ENCODE data around the gene C1orf21. TPM values are rescaled to one million over a fixed set of nuclear protein-coding genes. Genes with fewer than 3 reads are reported as not detected.

Gene C1orf21
- polyA plus RNA-seq, 1 donor, result 59.4 TPM

DNA sequence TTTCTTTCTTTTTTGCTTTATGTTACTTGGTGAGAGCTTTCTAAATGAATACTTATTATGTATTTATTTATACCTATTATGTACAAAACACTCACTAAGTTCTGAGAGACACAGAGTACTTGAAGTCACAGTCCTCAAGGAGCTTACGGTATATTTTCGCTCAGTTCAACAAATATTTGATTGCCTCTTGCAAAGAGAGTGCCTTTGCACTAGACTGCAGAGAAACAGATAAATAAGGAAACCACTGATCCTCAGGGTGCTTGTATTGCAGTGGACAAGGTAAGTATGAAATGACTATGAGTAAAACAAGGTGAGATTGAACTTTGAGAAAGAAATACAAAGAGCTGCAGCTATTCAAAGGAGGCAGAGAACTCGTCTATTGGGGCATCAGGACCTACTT is 123.3 kb downstream of the C1orf21 start:
- H3K27me3 ChIP-seq (ENCODE audit: control insufficient read depth, insufficient read depth, low read length), result no peaks in the 10 kb centered on the region
- peaks cover 16% of the 10 kb centered on the region for H3K4me1 ChIP-seq (ENCODE audit: control insufficient read depth, insufficient read depth, low read length)
- WGBS (ENCODE audit: insufficient coverage, low lambda C conversion rate), result 67% methylated on average over 1 of the region's 3 CpGs
- no peak for DNase-seq
- H3K4me3 ChIP-seq (ENCODE audit: low read length), result no peak overlapping the region
- H3K36me3 ChIP-seq (ENCODE audit: control insufficient read depth, insufficient read depth, low read length), result no peaks in the 10 kb centered on the region
- H3K27ac ChIP-seq (ENCODE audit: low read length), result no peak overlapping the region
- no peaks in the 10 kb centered on the region for H3K9me3 ChIP-seq (ENCODE audit: control insufficient read depth, low read depth, low read length)

DNA sequence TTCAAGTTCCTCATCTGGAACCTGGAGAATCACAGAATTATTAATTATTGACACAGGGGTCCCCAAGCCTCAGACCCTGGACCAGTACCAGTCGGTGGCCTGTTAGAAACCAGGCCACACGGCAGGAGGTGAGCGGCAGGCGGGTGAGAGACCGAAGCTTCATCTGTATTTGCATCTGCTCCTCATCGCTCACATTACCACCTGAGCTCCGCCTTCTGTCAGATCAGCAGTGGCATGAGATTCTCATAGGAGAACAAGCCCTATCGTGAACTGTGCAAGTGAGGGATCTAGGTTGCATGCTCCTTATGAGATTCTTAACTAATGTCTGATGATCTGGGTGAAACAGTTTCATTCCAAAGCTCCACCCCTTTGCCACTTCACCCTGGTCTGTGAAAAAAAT is 125.9 kb downstream of the C1orf21 start:
- DNase-seq, result no peak
- Histone ChIP-seq H3K4me3 (ENCODE audit: low read length) (no peak overlapping the region), H3K4me1 (ENCODE audit: control insufficient read depth, insufficient read depth, low read length) (peaks cover 9% of the 10 kb centered on the region), H3K27ac (ENCODE audit: low read length) (no peak overlapping the region), H3K36me3 (ENCODE audit: control insufficient read depth, insufficient read depth, low read length) (no peaks in the 10 kb centered on the region), H3K9me3 (ENCODE audit: control insufficient read depth, low read depth, low read length) (no peaks in the 10 kb centered on the region), H3K27me3 (ENCODE audit: control insufficient read depth, insufficient read depth, low read length) (no peaks in the 10 kb centered on the region)
- WGBS (ENCODE audit: insufficient coverage, low lambda C conversion rate), result no CpG with 5 or more reads among the region's 8 CpGs

DNA sequence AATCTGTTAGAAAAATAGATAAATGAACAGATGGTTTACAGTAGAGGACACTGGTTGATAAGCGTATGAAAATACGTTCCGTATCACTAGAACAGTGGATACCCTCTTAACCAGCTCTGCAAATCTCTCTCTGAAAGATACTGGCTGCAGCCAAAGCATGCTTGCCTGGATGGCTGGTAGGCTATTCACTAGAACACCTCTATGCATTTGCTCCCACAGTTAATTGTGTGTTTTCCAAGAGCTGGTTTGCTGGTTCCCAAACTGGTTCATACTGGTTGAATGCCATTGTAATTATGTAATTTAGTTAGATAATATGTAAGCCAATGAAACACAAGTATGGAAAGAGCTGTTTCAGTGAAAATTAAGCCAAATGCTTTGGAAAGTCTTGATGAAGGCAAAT is 126.6 kb downstream of the C1orf21 start:
- WGBS (ENCODE audit: insufficient coverage, low lambda C conversion rate), result no CpG with 5 or more reads among the region's 3 CpGs
- no peaks in the 10 kb centered on the region for H3K27me3 ChIP-seq (ENCODE audit: control insufficient read depth, insufficient read depth, low read length)
- no peak overlapping the region for H3K27ac ChIP-seq (ENCODE audit: low read length)
- H3K4me1 ChIP-seq (ENCODE audit: control insufficient read depth, insufficient read depth, low read length), result peaks cover 7% of the 10 kb centered on the region
- no peaks in the 10 kb centered on the region for H3K36me3 ChIP-seq (ENCODE audit: control insufficient read depth, insufficient read depth, low read length)
- no peak overlapping the region for H3K4me3 ChIP-seq (ENCODE audit: low read length)
- no peaks in the 10 kb centered on the region for H3K9me3 ChIP-seq (ENCODE audit: control insufficient read depth, low read depth, low read length)
- DNase-seq, result no peak

DNA sequence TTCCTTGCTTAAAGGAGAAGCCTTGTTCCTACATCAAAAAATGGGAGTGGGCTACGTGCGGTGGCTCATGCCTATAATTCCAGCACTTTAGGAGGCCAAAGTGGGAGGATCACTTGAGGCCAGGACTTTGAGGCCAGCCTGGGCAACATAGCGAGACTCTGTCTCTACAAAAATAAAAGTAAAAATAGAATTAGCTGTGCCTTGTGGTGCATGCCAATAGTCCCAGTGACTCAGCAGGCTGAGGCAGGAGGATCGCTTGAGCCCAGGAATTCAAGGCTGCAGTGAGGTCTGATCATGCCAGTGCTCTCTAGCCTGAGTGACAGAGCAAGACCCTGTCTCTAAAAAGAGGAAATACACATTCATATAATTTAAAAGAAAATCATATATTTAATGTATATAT is 127.1 kb downstream of the C1orf21 start:
- peaks cover 3% of the 10 kb centered on the region for H3K4me1 ChIP-seq (ENCODE audit: control insufficient read depth, insufficient read depth, low read length)
- WGBS (ENCODE audit: insufficient coverage, low lambda C conversion rate), result no CpG with 5 or more reads among the region's 4 CpGs
- no peaks in the 10 kb centered on the region for H3K9me3 ChIP-seq (ENCODE audit: control insufficient read depth, low read depth, low read length)
- no peak for DNase-seq
- no peak overlapping the region for H3K27ac ChIP-seq (ENCODE audit: low read length)
- no peaks in the 10 kb centered on the region for H3K36me3 ChIP-seq (ENCODE audit: control insufficient read depth, insufficient read depth, low read length)
- H3K27me3 ChIP-seq (ENCODE audit: control insufficient read depth, insufficient read depth, low read length), result no peaks in the 10 kb centered on the region
- no peak overlapping the region for H3K4me3 ChIP-seq (ENCODE audit: low read length)

DNA sequence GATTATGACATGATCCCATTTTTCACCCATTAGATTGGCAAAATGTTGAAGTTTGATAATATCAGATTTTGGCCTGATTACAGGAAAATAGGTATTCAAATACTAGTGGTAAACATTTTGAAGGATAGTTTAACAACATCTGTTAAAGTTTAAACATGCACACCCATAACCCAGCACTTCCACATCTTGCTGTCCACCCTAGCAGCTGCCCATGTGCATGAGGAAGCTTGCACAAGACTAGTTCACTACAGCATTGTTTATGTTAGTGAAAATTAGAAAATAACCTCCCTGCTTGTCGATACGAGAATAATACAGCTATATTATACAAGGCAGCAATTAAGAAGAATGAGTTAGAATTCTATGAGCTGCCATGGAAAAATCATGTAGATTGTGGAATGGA is 127.6 kb downstream of the C1orf21 start:
- Histone ChIP-seq H3K9me3 (ENCODE audit: control insufficient read depth, low read depth, low read length) (no peaks in the 10 kb centered on the region), H3K4me1 (ENCODE audit: control insufficient read depth, insufficient read depth, low read length) (no peaks in the 10 kb centered on the region), H3K27ac (ENCODE audit: low read length) (no peak overlapping the region), H3K27me3 (ENCODE audit: control insufficient read depth, insufficient read depth, low read length) (no peaks in the 10 kb centered on the region), H3K36me3 (ENCODE audit: control insufficient read depth, insufficient read depth, low read length) (no peaks in the 10 kb centered on the region), H3K4me3 (ENCODE audit: low read length) (no peak overlapping the region)
- DNase-seq, result no peak
- 80% methylated on average over 2 of the region's 2 CpGs for WGBS (ENCODE audit: insufficient coverage, low lambda C conversion rate)

DNA sequence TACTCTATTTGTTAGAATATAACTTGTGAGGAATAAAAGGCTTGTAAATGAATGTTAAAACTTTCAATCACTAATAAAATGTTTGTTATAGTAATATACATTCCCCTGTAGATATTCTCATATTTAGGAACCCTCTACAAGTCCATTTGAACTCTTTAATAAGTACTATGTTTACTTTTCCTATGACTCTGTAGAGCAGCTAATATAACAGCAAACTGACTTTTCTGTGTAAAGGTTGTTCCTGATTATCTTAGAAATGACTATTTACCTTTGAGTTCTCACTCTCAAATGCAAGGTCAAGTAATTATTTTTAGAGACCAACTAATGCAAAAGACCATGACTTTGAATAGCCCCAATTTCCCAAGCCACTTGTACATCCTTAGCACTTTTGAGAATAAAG is 130.3 kb downstream of the C1orf21 start:
- no peaks in the 10 kb centered on the region for H3K4me1 ChIP-seq (ENCODE audit: control insufficient read depth, insufficient read depth, low read length)
- H3K27ac ChIP-seq (ENCODE audit: low read length), result no peak overlapping the region
- H3K36me3 ChIP-seq (ENCODE audit: control insufficient read depth, insufficient read depth, low read length), result no peaks in the 10 kb centered on the region
- no peaks in the 10 kb centered on the region for H3K27me3 ChIP-seq (ENCODE audit: control insufficient read depth, insufficient read depth, low read length)
- H3K4me3 ChIP-seq (ENCODE audit: low read length), result no peak overlapping the region
- no peak for DNase-seq
- H3K9me3 ChIP-seq (ENCODE audit: control insufficient read depth, low read depth, low read length), result no peaks in the 10 kb centered on the region

DNA sequence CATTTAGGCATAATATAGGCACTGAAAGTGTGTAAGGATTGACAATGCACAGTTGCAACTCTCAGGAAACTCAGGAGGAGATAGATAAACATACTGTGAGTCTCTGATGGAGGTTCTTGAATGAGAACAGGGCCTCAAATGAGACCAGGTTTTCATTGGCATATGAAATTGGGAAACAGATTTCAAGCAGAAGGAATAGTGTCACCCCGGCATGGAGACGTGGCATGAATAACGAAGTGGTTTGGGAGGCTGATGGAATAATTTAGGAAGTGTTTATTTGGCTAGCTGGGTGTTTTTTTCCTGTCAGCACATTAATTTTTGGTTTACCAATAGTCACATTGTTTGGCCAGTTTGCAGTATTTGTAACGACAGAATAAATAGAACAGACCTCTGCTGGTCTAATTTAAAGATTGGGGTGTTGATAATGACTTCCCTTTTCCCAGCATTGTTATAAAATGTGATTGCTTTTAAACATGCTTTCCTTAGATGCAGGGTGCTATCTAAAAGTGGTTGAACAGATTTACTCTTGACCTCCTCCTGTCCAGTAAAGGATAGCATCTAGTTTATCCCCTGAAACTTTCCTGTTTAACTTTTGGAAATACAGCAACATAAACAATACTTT is 132.0 kb downstream of the C1orf21 start:
- no peak overlapping the region for H3K4me3 ChIP-seq (ENCODE audit: low read length)
- no peak for DNase-seq
- H3K27me3 ChIP-seq (ENCODE audit: control insufficient read depth, insufficient read depth, low read length), result no peaks in the 10 kb centered on the region
- no CpG with 5 or more reads among the region's 4 CpGs for WGBS (ENCODE audit: insufficient coverage, low lambda C conversion rate)
- no peak overlapping the region for H3K27ac ChIP-seq (ENCODE audit: low read length)
- H3K9me3 ChIP-seq (ENCODE audit: control insufficient read depth, low read depth, low read length), result no peaks in the 10 kb centered on the region
- H3K36me3 ChIP-seq (ENCODE audit: control insufficient read depth, insufficient read depth, low read length), result no peaks in the 10 kb centered on the region
- H3K4me1 ChIP-seq (ENCODE audit: control insufficient read depth, insufficient read depth, low read length), result no peaks in the 10 kb centered on the region

DNA sequence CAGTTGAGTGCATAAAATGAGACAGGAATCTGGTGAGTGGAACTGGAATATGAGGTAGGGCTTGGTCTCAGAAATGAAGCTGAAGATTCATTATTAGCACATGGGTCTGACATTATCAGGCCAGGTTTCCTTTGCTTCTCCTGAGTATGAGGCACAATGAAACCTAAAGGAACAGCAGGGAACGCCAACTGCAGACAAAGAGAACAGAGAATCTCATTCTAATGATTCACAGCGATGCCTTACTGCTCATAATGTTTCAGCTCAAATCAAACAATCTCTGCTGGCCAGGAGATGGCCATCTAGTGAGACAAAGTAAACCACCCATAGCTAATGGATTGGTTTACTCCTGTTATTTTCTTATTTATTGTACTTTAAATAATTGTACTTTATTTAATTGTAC is 133.5 kb downstream of the C1orf21 start:
- Histone ChIP-seq H3K4me1 (ENCODE audit: control insufficient read depth, insufficient read depth, low read length) (no peaks in the 10 kb centered on the region), H3K27me3 (ENCODE audit: control insufficient read depth, insufficient read depth, low read length) (no peaks in the 10 kb centered on the region), H3K27ac (ENCODE audit: low read length) (no peak overlapping the region), H3K4me3 (ENCODE audit: low read length) (no peak overlapping the region), H3K36me3 (ENCODE audit: control insufficient read depth, insufficient read depth, low read length) (no peaks in the 10 kb centered on the region), H3K9me3 (ENCODE audit: control insufficient read depth, low read depth, low read length) (no peaks in the 10 kb centered on the region)
- WGBS (ENCODE audit: insufficient coverage, low lambda C conversion rate), result no CpG with 5 or more reads among the region's 2 CpGs
- DNase-seq, result no peak

DNA sequence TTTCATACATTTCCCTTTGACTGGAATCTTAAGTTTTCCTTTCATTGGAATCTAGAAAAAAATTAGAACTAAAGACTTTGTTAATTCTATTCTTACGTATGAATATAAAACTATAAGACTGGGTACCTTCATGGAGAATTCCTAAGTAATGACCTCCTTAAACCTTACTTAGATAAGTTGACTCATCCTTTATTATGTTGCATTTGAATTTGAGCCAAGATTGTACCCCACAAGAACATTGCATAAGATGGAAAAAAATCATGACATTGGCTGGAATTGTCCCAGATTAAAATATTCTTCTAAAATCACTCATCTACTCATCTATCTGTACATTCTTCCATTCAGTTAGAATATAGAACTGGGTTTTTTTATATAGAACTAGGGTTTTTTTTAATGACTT is 137.4 kb downstream of the C1orf21 start:
- H3K4me3 ChIP-seq (ENCODE audit: low read length), result no peak overlapping the region
- no peaks in the 10 kb centered on the region for H3K9me3 ChIP-seq (ENCODE audit: control insufficient read depth, low read depth, low read length)
- no peaks in the 10 kb centered on the region for H3K4me1 ChIP-seq (ENCODE audit: control insufficient read depth, insufficient read depth, low read length)
- H3K27me3 ChIP-seq (ENCODE audit: control insufficient read depth, insufficient read depth, low read length), result no peaks in the 10 kb centered on the region
- WGBS (ENCODE audit: insufficient coverage, low lambda C conversion rate), result no CpG with 5 or more reads among the region's 1 CpG
- no peaks in the 10 kb centered on the region for H3K36me3 ChIP-seq (ENCODE audit: control insufficient read depth, insufficient read depth, low read length)
- no peak overlapping the region for H3K27ac ChIP-seq (ENCODE audit: low read length)
- no peak for DNase-seq

DNA sequence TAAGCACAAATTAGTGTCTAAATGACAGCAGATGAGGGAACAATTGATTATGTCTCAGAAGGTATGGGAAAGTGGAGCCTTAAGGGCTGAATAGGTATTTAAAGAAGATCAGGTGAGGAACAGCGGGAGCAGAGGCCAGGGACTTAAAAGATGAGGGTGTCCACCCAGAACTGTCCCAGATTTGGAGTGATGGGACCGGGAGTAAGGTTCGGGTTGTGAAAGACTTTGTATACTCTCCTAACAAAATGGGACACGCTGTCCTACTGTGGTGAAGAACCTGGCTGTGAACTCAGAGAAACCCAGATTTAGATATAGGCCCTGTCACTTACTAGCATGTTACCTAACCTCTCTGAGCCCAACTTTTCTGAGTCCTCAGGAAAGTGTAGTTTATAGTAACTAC is 140.6 kb downstream of the C1orf21 start:
- no peaks in the 10 kb centered on the region for H3K4me1 ChIP-seq (ENCODE audit: control insufficient read depth, insufficient read depth, low read length)
- H3K27me3 ChIP-seq (ENCODE audit: control insufficient read depth, insufficient read depth, low read length), result no peaks in the 10 kb centered on the region
- no peak overlapping the region for H3K4me3 ChIP-seq (ENCODE audit: low read length)
- DNase-seq, result no peak
- no peak overlapping the region for H3K27ac ChIP-seq (ENCODE audit: low read length)
- no CpG with 5 or more reads among the region's 4 CpGs for WGBS (ENCODE audit: insufficient coverage, low lambda C conversion rate)
- H3K9me3 ChIP-seq (ENCODE audit: control insufficient read depth, low read depth, low read length), result no peaks in the 10 kb centered on the region
- H3K36me3 ChIP-seq (ENCODE audit: control insufficient read depth, insufficient read depth, low read length), result no peaks in the 10 kb centered on the region

DNA sequence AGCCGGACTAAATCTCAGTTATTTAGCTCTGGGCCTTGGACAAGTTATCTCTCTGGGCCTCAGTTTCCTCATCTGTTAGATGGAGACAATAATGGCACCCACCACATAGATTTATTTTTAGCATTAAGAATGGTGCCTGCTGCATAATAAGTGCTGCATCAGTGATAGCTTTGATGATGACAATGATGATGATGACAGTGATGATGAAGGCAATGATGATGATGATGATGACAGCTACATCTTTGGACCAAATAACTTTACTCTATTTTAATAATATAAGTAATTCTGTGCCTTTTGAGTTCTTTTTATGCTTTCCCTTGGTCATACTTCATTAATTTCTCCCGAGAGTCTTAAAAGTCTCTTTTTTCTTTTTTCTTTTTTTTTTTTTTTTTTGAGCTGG is 143.4 kb downstream of the C1orf21 start:
- WGBS (ENCODE audit: insufficient coverage, low lambda C conversion rate), result 100% methylated on average over 2 of the region's 2 CpGs
- Histone ChIP-seq H3K27ac (ENCODE audit: low read length) (no peak overlapping the region), H3K4me1 (ENCODE audit: control insufficient read depth, insufficient read depth, low read length) (no peaks in the 10 kb centered on the region), H3K27me3 (ENCODE audit: control insufficient read depth, insufficient read depth, low read length) (no peaks in the 10 kb centered on the region), H3K9me3 (ENCODE audit: control insufficient read depth, low read depth, low read length) (no peaks in the 10 kb centered on the region), H3K4me3 (ENCODE audit: low read length) (no peak overlapping the region), H3K36me3 (ENCODE audit: control insufficient read depth, insufficient read depth, low read length) (no peaks in the 10 kb centered on the region)
- DNase-seq, result no peak
